Measurements from ENCODE around the gene HOXC12.

DNA sequence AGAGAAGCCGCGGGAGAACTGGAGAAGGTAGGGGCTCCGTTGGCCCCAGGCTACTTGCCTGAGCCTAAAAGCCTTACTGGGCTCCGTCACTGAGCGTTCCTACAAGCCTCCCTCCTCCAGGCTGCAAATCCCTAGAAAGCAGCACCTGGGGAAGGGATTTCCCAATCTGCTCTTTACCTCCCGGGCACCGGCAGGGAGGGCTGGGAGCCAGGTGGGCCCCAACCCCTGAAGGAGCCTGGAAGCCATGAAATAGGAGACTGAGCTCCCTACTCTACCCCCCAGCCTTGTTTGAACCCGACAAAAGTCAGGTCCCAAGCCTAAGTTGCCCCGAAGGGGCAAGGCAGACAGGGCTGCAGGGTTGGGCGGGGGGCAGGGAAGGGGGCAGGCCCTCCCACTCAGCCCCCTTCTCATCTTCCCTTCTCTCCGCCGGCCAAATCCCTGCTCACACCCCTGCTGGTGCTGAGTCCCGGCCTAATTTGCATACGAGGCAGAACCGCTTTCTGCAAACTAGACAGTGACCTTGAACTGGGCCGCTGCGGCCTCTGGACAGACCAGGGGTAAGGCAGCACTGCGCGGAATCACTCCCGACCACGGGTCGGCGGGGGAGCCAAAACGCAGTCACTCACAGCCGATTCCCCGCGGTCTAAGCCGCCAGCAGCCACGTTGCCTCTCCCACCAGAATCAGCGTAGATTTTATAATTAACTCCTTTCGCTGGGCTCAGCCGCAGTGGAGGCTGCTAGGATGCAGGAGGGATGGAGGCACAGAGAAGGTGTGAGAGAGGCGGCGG, 3.7 kb upstream of the HOXC12 start:
- TF ChIP-seq, protein P1, sequence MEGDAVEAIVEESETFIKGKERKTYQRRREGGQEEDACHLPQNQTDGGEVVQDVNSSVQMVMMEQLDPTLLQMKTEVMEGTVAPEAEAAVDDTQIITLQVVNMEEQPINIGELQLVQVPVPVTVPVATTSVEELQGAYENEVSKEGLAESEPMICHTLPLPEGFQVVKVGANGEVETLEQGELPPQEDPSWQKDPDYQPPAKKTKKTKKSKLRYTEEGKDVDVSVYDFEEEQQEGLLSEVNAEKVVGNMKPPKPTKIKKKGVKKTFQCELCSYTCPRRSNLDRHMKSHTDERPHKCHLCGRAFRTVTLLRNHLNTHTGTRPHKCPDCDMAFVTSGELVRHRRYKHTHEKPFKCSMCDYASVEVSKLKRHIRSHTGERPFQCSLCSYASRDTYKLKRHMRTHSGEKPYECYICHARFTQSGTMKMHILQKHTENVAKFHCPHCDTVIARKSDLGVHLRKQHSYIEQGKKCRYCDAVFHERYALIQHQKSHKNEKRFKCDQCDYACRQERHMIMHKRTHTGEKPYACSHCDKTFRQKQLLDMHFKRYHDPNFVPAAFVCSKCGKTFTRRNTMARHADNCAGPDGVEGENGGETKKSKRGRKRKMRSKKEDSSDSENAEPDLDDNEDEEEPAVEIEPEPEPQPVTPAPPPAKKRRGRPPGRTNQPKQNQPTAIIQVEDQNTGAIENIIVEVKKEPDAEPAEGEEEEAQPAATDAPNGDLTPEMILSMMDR (conservative IDR thresholded peaks at IDR 0.05 in 1 of 2, IDR thresholded peaks at IDR 0.05 in 1 of 2; ENCODE audit: extremely low read depth in 1 of 2, insufficient read depth in 1 of 2, low read depth in 1 of 2, low read length in 2 of 2), result no peak
- TF ChIP-seq EZH2 (IDR thresholded peaks at IDR 0.05; ENCODE audit: borderline replicate concordance, low read length), result no peak
